ENCODE measurements around the gene GARIN1A.

DNA sequence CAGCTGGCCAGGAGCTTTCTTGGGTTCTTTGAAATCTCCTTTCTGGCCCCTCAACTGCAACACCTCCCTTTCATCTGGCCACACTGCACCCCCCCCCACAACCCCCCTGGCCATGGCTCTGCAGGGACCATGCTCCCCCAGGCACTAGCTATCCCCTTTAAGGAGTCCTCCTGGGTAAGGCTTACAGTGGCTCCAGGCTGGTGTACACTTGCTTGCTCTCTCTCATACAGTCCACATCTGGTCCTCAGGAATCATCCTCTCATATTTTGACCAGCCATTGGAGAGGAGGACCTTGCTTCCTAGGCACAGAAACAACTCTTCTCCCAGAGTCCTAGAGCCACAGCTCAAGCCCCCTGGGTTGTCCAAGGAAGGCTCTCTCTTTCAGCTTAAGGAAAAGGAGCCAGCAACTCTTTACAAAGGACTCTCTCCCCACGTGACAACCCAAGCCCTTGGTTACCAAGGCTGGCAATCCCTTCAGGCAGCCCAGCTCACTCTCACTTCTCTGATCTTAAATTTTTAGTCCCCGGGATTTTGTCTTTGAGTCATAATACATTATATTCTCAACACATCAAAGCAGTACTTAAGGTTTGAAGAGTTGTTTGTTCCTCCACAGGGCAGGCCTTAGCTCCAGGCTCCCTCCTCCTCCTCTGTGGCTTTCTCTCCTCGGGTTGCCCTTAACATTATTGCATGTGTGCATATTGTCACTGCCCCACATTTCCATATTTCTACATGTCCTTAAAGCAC lies 9.9 kb downstream of the GARIN1A start:
- TF ChIP-seq, protein P1, sequence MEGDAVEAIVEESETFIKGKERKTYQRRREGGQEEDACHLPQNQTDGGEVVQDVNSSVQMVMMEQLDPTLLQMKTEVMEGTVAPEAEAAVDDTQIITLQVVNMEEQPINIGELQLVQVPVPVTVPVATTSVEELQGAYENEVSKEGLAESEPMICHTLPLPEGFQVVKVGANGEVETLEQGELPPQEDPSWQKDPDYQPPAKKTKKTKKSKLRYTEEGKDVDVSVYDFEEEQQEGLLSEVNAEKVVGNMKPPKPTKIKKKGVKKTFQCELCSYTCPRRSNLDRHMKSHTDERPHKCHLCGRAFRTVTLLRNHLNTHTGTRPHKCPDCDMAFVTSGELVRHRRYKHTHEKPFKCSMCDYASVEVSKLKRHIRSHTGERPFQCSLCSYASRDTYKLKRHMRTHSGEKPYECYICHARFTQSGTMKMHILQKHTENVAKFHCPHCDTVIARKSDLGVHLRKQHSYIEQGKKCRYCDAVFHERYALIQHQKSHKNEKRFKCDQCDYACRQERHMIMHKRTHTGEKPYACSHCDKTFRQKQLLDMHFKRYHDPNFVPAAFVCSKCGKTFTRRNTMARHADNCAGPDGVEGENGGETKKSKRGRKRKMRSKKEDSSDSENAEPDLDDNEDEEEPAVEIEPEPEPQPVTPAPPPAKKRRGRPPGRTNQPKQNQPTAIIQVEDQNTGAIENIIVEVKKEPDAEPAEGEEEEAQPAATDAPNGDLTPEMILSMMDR (IDR thresholded peaks at IDR 0.05): no peak
- TF ChIP-seq POLR2A (IDR thresholded peaks at IDR 0.05): no peak
